GM18502 (cell line): ENCODE results near the gene RAB20.
A peak's percentile ranks its signal among the peaks of the same experiment; 100 is the strongest.
"Not testable (repeated sequence)": the region's sequence is repeated elsewhere in the genome, so short reads cannot be mapped to it uniquely, and the experiment has no call there.

Source experiments
- ATAC-seq: cut with Tn5 transposase; IDR thresholded peaks from one replicate; pipeline ENCODE4 v1.9.1; 2021; ENCODE audit warnings: mild to moderate bottlenecking; ENCODE audit not compliant: unreplicated experiment, poor library complexity

The RAB20 gene

DNA sequence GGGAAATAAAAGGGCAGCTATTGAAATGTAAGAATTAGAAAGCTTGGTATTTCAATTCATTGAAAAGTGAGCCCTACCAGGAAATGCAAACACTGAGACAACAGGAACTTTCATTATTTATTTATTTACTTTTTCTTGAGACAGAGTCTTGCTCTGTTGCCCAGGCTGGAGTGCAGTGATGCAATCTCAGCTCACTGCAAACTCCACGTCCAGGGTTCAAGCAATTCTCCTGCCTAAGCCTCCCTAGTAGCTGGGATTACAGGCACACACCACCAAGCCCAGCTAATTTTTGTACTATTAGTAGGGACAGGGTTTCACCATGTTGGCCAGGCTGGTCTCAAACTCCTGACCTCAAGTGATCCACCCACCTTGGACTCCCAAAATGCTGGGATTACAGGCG lies 29.3 kb downstream of the RAB20 start:
- ATAC-seq: not testable (repeated sequence)

DNA sequence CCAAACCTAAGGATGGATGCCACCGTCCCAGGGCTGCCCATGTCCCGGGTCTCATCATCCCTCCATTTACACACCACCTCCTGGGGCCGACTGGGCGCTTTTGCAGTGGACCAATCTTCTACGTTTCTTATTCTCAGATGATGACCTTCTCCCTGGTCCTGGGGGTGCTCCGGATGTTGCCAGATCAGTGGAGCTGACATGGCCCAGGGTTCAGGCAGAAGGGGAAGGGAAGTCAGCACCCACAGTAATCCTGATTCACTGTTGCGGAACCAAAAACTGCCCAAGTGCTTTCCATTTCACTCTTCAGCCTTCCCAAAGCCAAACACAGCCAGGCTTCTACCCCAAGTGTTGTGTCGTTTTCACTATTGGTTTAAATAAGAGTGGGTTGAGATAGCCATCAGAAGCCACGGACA lies 29.8 kb downstream of the RAB20 start:
- ATAC-seq: no peak

DNA sequence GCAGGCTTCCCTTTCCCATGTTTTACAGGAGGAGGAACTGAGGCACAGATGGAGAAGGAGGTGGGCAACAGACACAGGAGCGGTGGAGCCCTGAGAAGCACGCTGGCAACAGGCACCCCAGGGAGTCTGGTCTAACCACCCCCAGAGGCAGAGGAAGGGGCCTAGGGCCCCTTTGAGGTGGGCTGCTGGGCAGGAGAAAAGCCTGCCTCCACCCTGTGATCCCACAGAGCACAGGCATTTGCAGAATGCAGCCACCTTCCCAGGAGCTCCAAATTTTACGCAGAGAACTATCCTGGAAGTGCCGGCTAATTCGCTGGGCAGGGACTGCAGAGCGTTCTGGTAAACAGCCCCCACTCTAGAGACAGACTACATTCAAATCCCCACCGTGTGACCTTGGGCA lies 30.4 kb downstream of the RAB20 start:
- no peak for ATAC-seq

DNA sequence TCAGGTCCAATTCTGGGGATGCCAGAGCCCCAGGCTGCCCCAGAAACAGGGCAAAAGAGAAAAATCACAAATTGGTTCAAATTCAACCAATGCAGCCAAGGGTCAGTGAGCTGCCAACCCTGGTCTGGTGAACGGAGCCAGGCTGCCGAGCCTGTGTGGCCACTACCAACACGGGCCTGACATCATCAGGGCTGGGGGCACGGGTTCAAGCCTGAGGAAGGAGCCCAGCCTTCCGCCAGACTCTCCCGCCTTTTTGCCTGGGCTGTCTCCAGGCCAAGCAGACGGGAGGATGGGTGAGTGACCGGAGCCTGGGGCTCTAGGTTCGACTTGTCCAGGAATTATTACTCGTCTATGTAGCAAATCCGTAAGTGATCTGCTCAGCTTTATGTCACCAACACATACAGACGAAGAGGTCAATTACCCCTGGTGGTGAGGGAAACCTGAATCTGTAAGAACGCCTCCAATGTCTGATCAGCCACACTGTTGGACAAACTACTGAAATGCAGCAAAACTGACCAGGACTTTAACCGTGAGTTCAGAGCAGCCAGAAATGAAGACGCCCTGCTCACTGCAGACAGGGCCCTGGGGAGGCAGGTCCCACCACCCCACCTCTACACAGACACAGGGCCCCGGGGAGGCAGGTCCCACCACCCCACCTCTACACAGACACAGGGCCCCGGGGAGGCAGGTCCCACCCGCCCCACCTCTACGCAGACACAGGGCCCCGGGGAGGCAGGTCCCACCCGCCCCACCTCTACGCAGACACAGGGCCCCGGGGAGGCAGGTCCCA lies 31.8 kb downstream of the RAB20 start:
- no peak for ATAC-seq

DNA sequence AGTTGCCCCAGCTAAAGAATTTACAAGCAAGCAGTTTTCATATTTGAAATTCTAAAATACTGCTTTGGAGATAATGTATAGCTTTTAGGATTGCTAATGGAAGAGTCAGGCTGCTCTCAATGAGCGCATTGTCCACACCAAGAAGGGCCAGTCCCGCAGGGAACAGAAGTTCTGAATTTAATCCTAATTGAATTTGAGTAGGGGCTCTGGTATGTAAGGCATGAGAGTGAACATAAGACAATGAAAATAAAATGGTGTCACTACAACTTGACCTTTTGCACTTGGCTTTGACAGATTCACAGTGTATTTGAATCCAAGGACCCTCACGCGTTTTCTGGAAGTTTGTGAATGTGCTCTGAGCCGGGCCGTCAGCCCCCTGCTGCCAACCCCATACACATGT lies 32.6 kb downstream of the RAB20 start:
- no peak for ATAC-seq

DNA sequence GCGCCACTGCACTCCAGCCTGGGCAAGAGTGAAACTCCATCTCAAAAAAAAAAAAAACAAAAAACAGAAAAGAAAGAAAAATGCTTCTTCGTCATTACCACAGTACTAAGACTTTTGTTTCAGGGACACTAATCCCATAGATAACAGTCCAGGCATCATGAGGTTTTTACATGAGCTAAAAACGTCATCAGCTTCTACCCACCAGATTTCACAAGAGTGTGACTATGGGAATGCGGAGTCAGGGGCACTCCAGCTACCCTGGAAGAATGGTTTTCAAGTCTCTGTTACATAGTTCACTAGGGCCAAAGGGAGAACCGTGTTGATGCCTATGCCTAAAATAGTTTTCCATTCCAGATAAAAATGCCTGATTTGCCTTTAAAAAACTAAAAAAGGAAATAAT lies 33.2 kb downstream of the RAB20 start:
- no peak for ATAC-seq

DNA sequence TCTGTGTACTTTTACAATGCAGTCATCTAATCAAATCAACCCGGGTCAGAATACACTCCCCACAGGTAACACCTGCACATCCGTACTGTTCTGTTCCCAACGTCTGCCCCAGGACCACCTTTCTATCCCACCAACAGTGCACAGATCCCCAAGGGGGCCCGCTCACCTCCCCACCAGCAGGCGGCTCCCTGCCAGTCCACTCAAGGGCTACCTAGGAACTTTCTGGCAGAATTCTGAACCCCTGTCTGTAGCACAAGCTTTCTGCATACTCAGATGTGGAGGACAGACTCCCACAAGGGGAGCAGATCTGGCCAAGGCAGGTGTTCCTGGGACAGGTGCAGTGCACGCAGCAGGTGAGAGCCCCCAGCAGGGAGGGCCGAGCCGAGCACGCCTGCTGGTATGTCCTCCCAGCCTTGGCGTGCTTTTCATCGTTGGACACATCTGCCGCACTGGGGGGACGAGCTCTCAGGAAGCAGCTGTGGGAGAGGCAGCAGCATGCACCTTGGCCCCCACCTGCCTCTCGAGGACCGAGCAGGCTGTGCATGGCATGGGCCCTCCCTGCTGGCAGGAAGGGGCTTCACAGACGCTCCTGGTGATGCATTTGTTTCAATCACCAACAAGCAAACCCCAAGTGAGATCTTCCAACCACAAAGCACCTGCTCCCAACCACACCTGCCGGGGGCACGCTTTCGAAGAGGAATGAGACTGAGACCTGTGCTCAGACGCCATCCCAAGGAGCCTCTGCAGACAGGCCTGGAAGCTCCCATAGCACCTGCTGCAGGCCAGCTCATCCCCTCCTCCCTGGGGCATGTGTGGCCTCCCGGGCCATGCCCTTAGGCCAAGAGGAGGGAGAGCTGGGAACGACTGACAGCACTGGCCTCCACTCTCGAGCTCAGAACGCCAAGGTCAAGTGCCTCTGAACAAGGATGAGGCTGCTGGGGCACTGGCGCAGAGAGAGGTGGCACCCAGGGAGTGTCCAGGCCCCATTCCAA lies 35.9 kb downstream of the RAB20 start:
- peak; percentile 92 for ATAC-seq

DNA sequence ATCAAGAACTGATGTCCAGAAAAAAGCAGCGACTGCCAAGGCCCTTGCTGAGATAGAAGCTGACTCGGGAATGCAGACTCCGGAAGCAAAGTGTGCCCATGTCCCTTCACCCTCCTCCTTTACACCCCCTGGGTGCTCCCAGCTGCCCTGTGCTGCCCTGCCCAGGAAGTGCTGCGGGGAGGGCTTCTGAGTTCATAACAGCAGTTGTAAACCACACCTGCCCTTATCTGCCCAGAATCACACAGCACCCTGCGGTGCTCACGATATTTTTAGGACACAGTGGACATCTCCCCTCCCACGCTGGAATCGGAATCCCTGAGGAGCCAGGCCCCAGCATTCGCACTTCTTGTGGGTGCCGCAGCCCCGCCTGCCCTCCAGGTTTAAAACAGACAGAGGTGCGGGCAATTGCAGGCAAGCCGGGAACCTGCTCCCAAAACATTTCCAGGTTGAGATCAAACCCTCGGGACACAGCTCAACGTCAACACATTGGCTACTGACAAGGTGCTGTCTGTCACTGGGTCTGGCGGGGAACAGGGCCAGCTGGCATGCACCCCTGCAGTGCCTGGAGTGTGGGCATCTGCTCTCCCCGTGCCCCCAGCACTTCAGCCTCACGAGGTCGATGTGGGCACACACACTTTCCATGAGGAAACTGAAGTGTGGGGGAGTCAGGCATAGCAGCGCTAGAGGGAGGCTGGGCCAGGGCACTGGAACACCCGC lies 36.8 kb downstream of the RAB20 start:
- ATAC-seq: no peak

DNA sequence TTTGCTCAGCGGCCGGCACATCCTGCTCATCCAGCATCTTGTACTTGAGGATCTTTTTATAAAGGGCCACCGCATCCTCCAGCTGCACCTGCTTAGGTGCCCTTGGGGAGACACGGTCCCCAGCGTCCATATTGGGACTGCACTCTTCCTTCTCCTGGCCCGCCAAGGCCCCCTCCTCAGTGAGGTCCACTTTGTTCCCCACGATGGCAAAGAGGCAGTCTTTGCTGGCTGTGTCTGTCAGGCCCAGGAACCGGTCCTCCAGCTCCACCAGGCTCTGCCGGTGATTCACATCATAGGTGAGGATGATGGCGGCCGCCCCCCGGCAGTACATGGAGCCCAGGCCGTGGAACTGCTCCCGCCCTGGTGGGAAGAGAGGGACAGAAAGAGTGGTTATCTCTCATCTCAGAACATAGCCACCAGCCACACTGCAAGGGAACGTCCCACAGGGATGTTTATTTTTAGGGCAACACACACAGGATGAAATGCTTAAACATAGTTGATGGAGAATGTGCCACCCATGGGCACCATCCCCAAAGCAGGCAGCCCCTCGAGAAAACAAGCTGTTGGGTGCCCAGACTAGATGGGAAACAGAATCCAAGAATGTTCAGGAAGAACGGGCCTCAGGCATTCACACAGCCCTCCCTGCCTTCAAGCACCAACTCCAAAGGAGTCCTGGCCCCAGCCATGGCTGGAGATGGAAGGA lies 37.5 kb downstream of the RAB20 start:
- no peak for ATAC-seq

DNA sequence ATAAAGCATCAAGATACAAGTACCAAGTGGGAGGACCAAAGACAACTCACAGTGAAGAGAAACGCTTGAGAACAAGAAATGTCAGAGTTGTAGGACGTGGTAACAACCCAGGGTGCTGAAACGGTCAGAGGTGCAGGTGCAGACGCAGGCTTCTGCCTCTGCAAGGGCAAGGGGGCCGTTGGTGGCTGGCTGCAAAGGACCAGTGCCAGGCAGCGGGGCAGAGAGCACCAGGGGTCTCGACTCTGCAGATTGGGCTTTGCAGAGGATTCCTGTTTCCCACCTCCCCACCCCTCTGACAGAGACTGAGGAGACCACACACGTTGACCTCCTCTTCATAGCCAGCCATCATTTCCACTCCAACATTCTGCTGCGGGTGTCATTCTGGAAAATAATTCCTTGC lies 38.3 kb downstream of the RAB20 start:
- ATAC-seq: no peak

DNA sequence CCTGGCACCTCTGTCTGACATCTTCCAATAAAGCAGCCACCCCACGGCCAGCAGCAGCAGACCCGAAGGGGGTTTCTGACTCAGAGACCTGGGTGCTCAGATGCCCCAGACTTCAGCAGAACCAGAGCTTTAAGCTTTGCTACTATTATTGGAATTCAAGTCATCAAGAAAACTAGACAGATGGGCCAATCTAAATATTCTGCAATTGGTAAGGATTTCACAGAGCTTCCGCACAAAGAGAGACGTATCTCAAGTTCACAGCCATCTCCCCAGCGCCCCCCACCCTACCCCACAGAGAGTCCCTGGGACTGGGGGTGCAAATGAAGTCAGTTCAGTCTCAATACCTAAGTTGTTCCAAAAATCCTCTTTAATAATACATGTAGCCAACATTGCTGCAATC lies 38.8 kb downstream of the RAB20 start:
- no peak for ATAC-seq

DNA sequence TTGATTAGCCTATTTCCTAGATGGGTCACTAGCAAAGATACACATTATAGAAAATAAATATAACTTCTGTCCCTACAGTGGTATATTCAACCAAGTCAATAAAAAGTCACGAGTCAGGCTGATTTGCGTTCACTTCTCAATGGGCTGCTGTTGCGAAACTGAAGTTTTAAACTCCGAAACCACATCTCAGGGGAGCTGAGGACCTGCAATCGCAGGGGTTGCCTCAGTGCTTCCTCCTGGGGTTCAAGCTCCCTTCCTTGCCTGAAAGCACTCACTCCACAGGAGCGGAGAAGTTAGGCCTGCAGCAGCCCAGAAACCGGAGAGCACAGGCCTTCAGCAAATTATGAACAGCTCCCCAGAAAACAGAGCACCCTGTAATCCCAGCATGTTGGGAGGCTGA lies 39.6 kb downstream of the RAB20 start:
- no peak for ATAC-seq

DNA sequence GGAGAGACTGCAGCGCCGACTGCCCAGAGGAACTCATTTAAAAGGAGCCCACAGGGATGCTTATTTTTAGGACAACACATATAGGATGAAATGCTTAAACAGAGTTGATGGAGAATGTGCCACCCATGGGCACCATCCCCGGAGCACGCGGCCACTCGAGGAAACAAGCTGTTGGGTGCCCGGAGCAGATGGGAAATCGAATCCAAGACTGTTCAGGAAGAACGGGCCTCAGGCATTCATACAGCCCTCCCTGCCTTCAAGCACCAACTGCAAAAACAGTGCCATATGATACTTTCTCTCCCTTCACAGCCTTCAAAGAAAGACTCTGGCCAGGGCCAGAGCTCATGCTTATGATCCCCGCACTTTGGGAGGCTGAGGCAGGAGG lies 40.2 kb downstream of the RAB20 start:
- ATAC-seq: no peak

DNA sequence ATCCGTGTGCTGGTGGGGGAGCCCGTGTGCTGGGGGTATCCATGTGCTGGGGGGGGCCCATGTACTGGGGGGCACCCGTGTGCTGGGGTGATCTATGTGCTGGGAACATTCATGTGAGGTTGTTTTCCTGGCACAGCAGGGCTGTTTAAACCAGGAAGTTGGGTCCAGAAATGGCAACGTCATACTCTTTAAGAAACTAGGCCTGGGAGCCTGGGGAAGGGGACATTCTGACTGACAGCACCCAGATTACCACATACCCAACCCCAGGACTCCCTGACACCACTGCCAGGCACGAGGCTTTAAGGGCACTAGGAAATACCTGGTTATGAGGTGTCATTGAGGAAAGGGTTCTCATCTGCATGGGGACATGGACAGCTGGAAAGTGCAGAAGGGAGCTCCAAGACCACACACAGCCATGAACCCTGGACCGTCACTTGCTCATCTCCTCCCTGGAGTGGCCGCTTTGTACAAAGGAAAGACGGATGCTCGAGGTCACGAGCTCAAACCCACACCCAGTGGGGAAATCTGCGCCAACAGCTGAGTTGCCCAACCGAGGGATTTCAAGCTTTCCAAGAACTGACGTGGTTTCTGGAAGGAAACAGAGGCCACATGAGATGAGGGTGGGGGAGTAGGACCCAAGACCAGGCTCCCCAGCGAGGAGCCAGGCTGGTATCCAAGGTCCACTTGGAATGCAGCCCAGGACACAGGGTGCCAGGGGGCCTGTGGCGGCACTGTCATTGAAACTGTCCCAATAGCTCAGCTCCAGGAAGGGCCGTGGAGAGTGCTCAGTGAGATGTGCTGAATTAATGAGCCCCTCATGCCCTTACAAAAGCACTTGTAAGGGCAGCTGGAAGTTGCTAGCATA lies 40.9 kb downstream of the RAB20 start:
- ATAC-seq: no peak

DNA sequence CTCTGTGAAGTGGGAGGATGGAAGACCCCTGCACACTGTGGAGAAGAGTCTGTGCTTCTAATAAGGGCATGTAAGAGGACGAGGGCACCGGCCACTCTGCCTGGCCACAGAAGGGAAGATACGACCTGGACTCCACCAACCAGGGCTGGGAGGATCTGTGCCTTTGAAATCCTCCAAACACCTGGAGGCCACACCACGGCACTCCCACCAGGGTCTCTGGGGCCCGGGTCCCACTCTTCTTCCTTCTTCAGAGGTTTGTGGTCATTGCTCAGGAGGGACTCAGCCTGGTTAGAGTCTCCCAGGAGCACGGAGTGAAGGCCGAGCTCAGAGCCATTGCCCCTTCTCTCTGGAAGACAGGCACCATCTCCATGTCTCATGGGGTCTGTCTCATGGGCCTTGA lies 42.0 kb downstream of the RAB20 start:
- no peak for ATAC-seq

DNA sequence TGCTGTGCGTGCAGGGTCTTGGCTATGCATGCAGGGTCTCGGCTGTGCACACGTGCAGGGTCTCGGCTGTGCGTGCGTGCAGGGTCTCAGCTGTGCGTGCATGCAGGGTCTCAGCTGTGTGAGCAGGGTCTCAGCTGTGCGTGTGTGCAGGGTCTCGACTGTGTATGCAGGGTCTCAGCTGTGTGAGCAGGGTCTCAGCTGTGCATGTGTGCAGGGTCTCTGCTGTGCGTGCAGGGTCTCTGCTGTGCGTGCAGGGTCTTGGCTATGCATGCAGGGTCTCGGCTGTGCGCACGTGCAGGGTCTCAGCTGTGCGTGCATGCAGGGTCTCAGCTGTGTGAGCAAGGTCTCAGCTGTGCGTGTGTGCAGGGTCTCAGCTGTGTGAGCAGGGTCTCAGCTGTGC lies 42.5 kb downstream of the RAB20 start:
- no peak for ATAC-seq

DNA sequence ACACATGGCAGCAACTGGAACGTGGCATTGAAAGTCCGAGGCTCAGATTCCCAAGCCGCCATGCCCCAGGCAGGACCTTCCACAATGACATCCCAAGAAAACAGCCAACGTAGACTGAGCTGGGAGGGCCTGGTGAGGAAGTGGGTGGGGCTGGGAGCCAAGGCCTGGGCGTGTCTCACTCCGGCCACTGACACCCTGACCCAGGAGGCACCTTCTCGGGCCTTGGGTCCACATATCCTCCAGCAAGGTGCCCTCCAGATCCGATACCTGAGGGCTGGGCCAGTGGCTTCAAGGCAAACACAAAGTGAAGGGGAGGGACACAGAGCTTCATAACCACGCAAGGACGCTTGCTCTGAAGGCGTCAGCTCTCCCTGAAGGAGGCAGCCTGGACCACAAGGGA lies 43.0 kb downstream of the RAB20 start:
- ATAC-seq: no peak

DNA sequence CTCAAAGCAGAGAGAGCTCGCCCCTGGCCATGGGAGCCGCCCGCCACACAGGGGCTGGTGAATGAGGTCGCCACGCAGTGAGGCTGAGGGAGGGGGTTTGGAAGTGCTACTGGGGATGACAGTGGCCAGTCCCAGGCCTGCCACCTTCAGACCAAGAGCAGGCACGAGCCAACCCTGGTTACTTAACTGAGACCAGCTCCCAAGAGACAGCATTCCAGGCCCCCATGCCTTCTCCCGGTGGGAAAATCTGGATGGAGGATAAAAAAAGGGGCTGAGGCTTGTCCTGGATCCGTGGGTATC lies 43.3 kb downstream of the RAB20 start:
- no peak for ATAC-seq

DNA sequence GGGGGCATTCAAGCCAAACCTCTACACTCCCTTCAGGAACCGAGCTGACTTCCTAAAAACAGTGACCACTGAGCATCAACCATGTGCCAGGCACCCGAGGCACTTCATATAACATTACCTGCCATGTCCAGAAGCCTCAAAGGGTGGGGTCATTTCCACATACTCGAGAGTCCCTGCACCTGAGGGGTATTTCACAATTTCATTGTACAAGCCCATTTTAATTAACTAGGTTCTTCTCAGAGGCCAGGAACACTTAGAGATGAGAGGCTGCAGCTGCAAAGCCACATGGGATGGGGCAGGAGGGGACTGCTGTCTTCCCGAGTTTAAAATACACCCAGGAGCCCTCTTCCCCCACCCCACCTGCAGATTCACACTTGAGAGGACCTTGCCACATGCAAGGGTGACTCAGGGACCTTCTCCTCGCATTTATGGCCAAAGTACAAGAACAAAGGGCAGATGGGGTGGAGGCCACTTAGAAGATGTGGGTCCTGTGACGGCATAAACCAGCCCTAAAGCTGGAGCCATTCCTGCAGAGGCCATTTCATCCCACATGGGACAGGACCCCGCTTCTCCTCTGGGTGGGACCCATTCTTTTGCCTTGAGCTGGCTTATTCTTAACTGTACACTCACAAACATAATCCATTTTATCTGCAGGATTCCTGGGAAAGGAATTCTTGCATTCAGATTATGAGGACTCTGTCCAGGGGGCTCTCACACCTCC lies 43.9 kb downstream of the RAB20 start:
- ATAC-seq: no peak
